ENCODE measurements around the gene MYO15B. TPM values are rescaled to one million over a fixed set of nuclear protein-coding genes. Genes with fewer than 3 reads are reported as not detected.
A peak's percentile ranks its signal among the peaks of the same experiment; 100 is the strongest.

The MYO15B gene
- total RNA-seq, 1 experiment from 2014 or later, result 26.5 TPM

GRCh38 chr17:75540923-75541503 is 46.6 kb upstream of the MYO15B start:
- POLR2A ChIA-PET, result no interaction called here
- H3K27ac ChIP-seq (ENCODE audit: low read length), result peak overlapping the region; percentile 9; the same call in 1 of the 2 replicates

GRCh38 chr17:75542229-75542628 is 45.4 kb upstream of the MYO15B start:
- Histone ChIP-seq H3K4me3 (ENCODE audit: low read depth in 2 of 2, low read length in 2 of 2) (no peak overlapping the region), H3K4me1 (ENCODE audit: control insufficient read depth, insufficient read depth, low read length) (peaks cover 27% of the 10 kb centered on the region), H3K27ac (ENCODE audit: low read length) (no peak overlapping the region), H3K9me3 (ENCODE audit: control insufficient read depth, insufficient read depth, low read depth, low read length) (no peaks in the 10 kb centered on the region), H3K36me3 (ENCODE audit: control insufficient read depth, insufficient read depth, low read length) (no peaks in the 10 kb centered on the region), H3K27me3 (ENCODE audit: control insufficient read depth, insufficient read depth, low read length) (no peaks in the 10 kb centered on the region)
- no peak for TF ChIP-seq CTCF (IDR thresholded peaks at IDR 0.05)
- TF ChIP-seq REST (IDR thresholded peaks at IDR 0.05; ENCODE audit: insufficient read depth in 1 of 2, low read depth in 2 of 2, low read length in 1 of 2), result no peak
- no peak for TF ChIP-seq SIN3A (IDR thresholded peaks at IDR 0.05; ENCODE audit: borderline replicate concordance, insufficient read depth, low read depth, low read length)
- TF ChIP-seq POLR2AphosphoS5 (IDR thresholded peaks at IDR 0.05; ENCODE audit: low read depth, low read length), result no peak
- no peak for TF ChIP-seq TCF7L2 (IDR thresholded peaks at IDR 0.05; ENCODE audit: low read depth, low read length)
- ChIA-PET CTCF (no interaction called here), POLR2A (no interaction called here)
- DNase-seq (ENCODE audit: low read depth, low spot score) (no peak), ATAC-seq (no peak)
- no TSS peak for BruUV-seq (replicated peaks)
- in situ Hi-C loops (cut with HindIII; ENCODE audit: low pct_unique_long_range_greater_than_20kb, low sequenced_read_pairs) (no loop called here), intact Hi-C loops (cut with micrococcal nuclease; ENCODE audit: unreplicated experiment) (no loop called here)

More at GRCh38 chr17:75540923-75541503, 46.6 kb upstream of the MYO15B start:
- ATAC-seq, result no peak
- Histone ChIP-seq H3K4me1 (ENCODE audit: control insufficient read depth, insufficient read depth, low read length) (peaks cover 27% of the 10 kb centered on the region), H3K4me3 (ENCODE audit: low read depth in 2 of 2, low read length in 2 of 2) (no peak overlapping the region), H3K9me3 (ENCODE audit: control insufficient read depth, insufficient read depth, low read depth, low read length) (no peaks in the 10 kb centered on the region), H3K36me3 (ENCODE audit: control insufficient read depth, insufficient read depth, low read length) (no peaks in the 10 kb centered on the region), H3K27me3 (ENCODE audit: control insufficient read depth, insufficient read depth, low read length) (no peaks in the 10 kb centered on the region)
- in situ Hi-C loops (cut with HindIII; ENCODE audit: low pct_unique_long_range_greater_than_20kb, low sequenced_read_pairs), result no loop called here
- intact Hi-C loops (cut with micrococcal nuclease; ENCODE audit: unreplicated experiment), result no loop called here
- no TSS peak for BruUV-seq (replicated peaks)
- CTCF ChIA-PET, result no interaction called here
- TF ChIP-seq TCF7L2 (IDR thresholded peaks at IDR 0.05; ENCODE audit: low read depth, low read length) (no peak), CTCF (IDR thresholded peaks at IDR 0.05) (no peak), SIN3A (IDR thresholded peaks at IDR 0.05; ENCODE audit: borderline replicate concordance, insufficient read depth, low read depth, low read length) (no peak), REST (IDR thresholded peaks at IDR 0.05; ENCODE audit: insufficient read depth in 1 of 2, low read depth in 2 of 2, low read length in 1 of 2) (no peak), POLR2AphosphoS5 (IDR thresholded peaks at IDR 0.05; ENCODE audit: low read depth, low read length) (no peak)
- DNase-seq (ENCODE audit: low read depth, low spot score), result no peak

Data from Panc1 (cell line).